CD14-positive monocyte (primary cell): ENCODE results near the gene WNT11. TPM values are rescaled to one million over a fixed set of nuclear protein-coding genes. Genes with fewer than 3 reads are reported as not detected.

Experiments used
- DNase-seq, 3 donors: peaks; one replicate each; pipeline ENCODE4 v3.0.0-alpha.2; 2011 to 2022
- H2AFZ ChIP-seq: 2 replicates; pipeline ENCODE4 v1.6.0; 2012; ENCODE audit warnings: mild to moderate bottlenecking, low read depth, low read length, inconsistent platforms; ENCODE audit not compliant: insufficient read depth, poor library complexity, severe bottlenecking
- H3K27ac ChIP-seq, 2 donors: 1 replicate in 1 of 2; 2 replicates in 1 of 2; pipeline ENCODE4 v1.5.1; 2012 to 2013; ENCODE audit warnings: low read length in 2 of 2, control low read depth in 1 of 2, inconsistent platforms in 1 of 2, low read depth in 1 of 2, mild to moderate bottlenecking in 1 of 2
- H3K27me3 ChIP-seq, 2 donors: one replicate each; pipeline versions ENCODE4 v1.6.0 to v1.6.1; 2011 to 2013; ENCODE audit warnings: low read length in 2 of 2; ENCODE audit not compliant: control insufficient read depth in 2 of 2, insufficient read depth in 2 of 2
- H3K36me3 ChIP-seq, 2 donors: replicated peaks in 1 of 2; 1 replicate in 1 of 2; 2 replicates in 1 of 2; pipeline versions ENCODE4 v1.5.1 to v1.6.1; 2012 to 2013; ENCODE audit warnings: low read length in 2 of 2, control low read depth in 1 of 2, inconsistent platforms in 1 of 2, mild to moderate bottlenecking in 1 of 2; ENCODE audit not compliant: insufficient read depth in 2 of 2, control insufficient read depth in 1 of 2
- H3K4me1 ChIP-seq, 2 donors: 1 replicate in 1 of 2; 2 replicates in 1 of 2; pipeline versions ENCODE4 v1.5.1 to v1.6.1; 2012 to 2013; ENCODE audit warnings: low read length in 2 of 2, control low read depth in 1 of 2, inconsistent platforms in 1 of 2, mild to moderate bottlenecking in 1 of 2, moderate library complexity in 1 of 2; ENCODE audit not compliant: insufficient read depth in 2 of 2, control insufficient read depth in 1 of 2
- H3K4me2 ChIP-seq: replicated peaks from 2 replicates; pipeline ENCODE3; 2012; ENCODE audit warnings: low read length, moderate library complexity, mild to moderate bottlenecking; ENCODE audit not compliant: poor library complexity, severe bottlenecking; ENCODE audit errors: extremely low read depth
- H3K4me3 ChIP-seq, 3 experiments: fragments of 200-600 bp in 1 of 3; sonication (generic) in 1 of 3; replicated peaks in 1 of 3; 1 replicate in 2 of 3; 2 replicates in 1 of 3; pipeline ENCODE4 v1.5.1; 2011 to 2013; ENCODE audit warnings: low read length in 3 of 3, mild to moderate bottlenecking in 3 of 3, control low read depth in 2 of 3, low read depth in 2 of 3, inconsistent platforms in 1 of 3, moderate library complexity in 1 of 3
- H3K79me2 ChIP-seq: 2 replicates; pipeline ENCODE4 v1.6.0; 2012; ENCODE audit warnings: mild to moderate bottlenecking, control low read depth, inconsistent platforms, low read length, moderate library complexity; ENCODE audit not compliant: insufficient read depth
- H3K9ac ChIP-seq: 2 replicates; pipeline ENCODE4 v1.6.0; 2017; ENCODE audit warnings: low read length, mild to moderate bottlenecking; ENCODE audit not compliant: insufficient read depth, poor library complexity, severe bottlenecking
- H3K9me3 ChIP-seq, 2 donors: replicated peaks in 1 of 2; 1 replicate in 1 of 2; 2 replicates in 1 of 2; pipeline versions ENCODE4 v1.5.1 to v1.6.1; 2012 to 2013; ENCODE audit warnings: low read length in 2 of 2, control low read depth in 1 of 2; ENCODE audit not compliant: control insufficient read depth in 1 of 2, insufficient read depth in 1 of 2
- H4K20me1 ChIP-seq: 2 replicates; pipeline ENCODE4 v1.6.0; 2012; ENCODE audit warnings: mild to moderate bottlenecking, low read length, control low read depth, moderate library complexity; ENCODE audit not compliant: insufficient read depth
- H3K27ac Mint-ChIP-seq, 7 donors: one replicate each; pipeline ENCODE4 v1.8.0; 2020; ENCODE audit warnings: mild to moderate bottlenecking in 7 of 7, mixed read lengths in 7 of 7, moderate library complexity in 6 of 7, inconsistent platforms in 2 of 7
- H3K27me3 Mint-ChIP-seq, 3 donors: one replicate each; pipeline ENCODE4 v1.8.0; 2021 to 2022; ENCODE audit warnings: low read depth in 3 of 3, mild to moderate bottlenecking in 3 of 3, mixed read lengths in 3 of 3, moderate library complexity in 3 of 3, inconsistent platforms in 1 of 3
- H3K36me3 Mint-ChIP-seq, 2 donors: one replicate each; pipeline ENCODE4 v1.8.0; 2020; ENCODE audit warnings: mixed read lengths in 2 of 2, inconsistent platforms in 1 of 2, mild to moderate bottlenecking in 1 of 2
- H3K4me1 Mint-ChIP-seq: one replicate; pipeline ENCODE4 v1.8.0; 2020; ENCODE audit warnings: mild to moderate bottlenecking, mixed read lengths
- H3K4me3 Mint-ChIP-seq, 2 donors: one replicate each; pipeline ENCODE4 v1.8.0; 2020; ENCODE audit warnings: mild to moderate bottlenecking in 2 of 2, mixed read lengths in 2 of 2, moderate library complexity in 1 of 2
- H3K9me3 Mint-ChIP-seq, 7 donors: one replicate each; pipeline ENCODE4 v1.8.0; 2020 to 2022; ENCODE audit warnings: mixed read lengths in 7 of 7, mild to moderate bottlenecking in 6 of 7, moderate library complexity in 6 of 7, inconsistent platforms in 2 of 7
- WGBS: methylation state at CpG from one replicate; pipeline ENCODE4 v1.1.5; 2013; ENCODE audit warnings: missing lambda C conversion rate; ENCODE audit not compliant: insufficient coverage; 5-methylcytosine and 5-hydroxymethylcytosine counted together
- intact Hi-C, 2 donors: fragments of 100-400 bp; cut with micrococcal nuclease; formaldehyde crosslinking; loops; one replicate each; pipeline versions ENCODE4 v1.15.0 to v1.15.1; 2023
- polyA plus RNA-seq, 3 donors: library from polyadenylated mRNA; depleted of rRNA in 1 of 3; unstranded in 2 of 3; stranded (reverse) in 1 of 3; fragments of 300-500 nt in 2 of 3; fragments of >200 nt in 1 of 3; fragmentation: Illumina TruSeq in 2 of 3; gene quantifications; 1 replicate in 2 of 3; 2 replicates in 1 of 3; pipeline ENCODE4 v1.2.3, GENCODE V29; 2012 to 2021
- TF ChIP-seq, protein P1 (sequence below): fragments of 200-600 bp; IDR thresholded peaks from one replicate; pipeline ENCODE4 v1.8.0; 2022; ENCODE audit warnings: antibody characterized with exemption, mild to moderate bottlenecking

The WNT11 gene
- polyA plus RNA-seq, 3 donors: 0.09 to 0.24 (median 0.21) TPM

DNA sequence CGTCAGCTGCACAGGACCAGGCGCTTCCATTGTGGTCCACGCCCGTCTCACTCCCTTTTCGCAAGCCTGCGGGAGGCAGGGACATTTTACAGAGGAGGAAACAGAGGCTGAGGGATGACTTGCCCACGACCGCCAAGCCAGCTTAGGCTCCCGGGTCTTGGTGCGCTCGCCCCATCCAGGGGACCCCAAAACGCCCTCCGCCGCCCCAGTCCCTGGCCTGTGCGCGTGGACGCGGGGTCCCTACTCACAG, 300 bp downstream of the WNT11 start:
- Mint-ChIP-seq H3K4me3 (peak overlapping the region; percentile 75 to 84), H3K27me3 (peaks cover 38 to 80% (median 56%) of the 10 kb centered on the region in 3 donors), H3K9me3 (peaks cover 0 to 20% (median 8%) of the 10 kb centered on the region in 7 donors), H3K27ac (no peak overlapping the region), H3K4me1 (peaks cover 36% of the 10 kb centered on the region), H3K36me3 (peaks cover 0 to 6% of the 10 kb centered on the region in 2 donors)
- Histone ChIP-seq H3K4me1 (peaks cover 46 to 56% of the 10 kb centered on the region in 2 donors), H3K79me2 (no peaks in the 10 kb centered on the region), H3K36me3 (no peaks in the 10 kb centered on the region), H4K20me1 (no peaks in the 10 kb centered on the region), H3K4me3 (peak overlapping the region in 2 of 3 experiments; percentile 4 to 90), H3K4me2 (peak overlapping the region; percentile 99), H3K9ac (no peak overlapping the region), H3K27ac (no peak overlapping the region), H3K9me3 (no peaks in the 10 kb centered on the region), H2AFZ (peak overlapping the region; percentile 95), H3K27me3 (peaks cover 24 to 54% of the 10 kb centered on the region in 2 donors)
- TF ChIP-seq, protein P1, sequence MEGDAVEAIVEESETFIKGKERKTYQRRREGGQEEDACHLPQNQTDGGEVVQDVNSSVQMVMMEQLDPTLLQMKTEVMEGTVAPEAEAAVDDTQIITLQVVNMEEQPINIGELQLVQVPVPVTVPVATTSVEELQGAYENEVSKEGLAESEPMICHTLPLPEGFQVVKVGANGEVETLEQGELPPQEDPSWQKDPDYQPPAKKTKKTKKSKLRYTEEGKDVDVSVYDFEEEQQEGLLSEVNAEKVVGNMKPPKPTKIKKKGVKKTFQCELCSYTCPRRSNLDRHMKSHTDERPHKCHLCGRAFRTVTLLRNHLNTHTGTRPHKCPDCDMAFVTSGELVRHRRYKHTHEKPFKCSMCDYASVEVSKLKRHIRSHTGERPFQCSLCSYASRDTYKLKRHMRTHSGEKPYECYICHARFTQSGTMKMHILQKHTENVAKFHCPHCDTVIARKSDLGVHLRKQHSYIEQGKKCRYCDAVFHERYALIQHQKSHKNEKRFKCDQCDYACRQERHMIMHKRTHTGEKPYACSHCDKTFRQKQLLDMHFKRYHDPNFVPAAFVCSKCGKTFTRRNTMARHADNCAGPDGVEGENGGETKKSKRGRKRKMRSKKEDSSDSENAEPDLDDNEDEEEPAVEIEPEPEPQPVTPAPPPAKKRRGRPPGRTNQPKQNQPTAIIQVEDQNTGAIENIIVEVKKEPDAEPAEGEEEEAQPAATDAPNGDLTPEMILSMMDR: no peak
- DNase-seq: peak in 1 of 3 donors; percentile 14
- intact Hi-C loops: loop anchor here (5.0 to 10.0 kb wide), 6 partner anchors 46 to 479 kb away; partner anchors contain the start of genes GVQW3 (in 1 of the 2) and THAP12 (in 1 of the 2)
- 2% methylated on average over 18 of the region's 18 CpGs for WGBS

DNA sequence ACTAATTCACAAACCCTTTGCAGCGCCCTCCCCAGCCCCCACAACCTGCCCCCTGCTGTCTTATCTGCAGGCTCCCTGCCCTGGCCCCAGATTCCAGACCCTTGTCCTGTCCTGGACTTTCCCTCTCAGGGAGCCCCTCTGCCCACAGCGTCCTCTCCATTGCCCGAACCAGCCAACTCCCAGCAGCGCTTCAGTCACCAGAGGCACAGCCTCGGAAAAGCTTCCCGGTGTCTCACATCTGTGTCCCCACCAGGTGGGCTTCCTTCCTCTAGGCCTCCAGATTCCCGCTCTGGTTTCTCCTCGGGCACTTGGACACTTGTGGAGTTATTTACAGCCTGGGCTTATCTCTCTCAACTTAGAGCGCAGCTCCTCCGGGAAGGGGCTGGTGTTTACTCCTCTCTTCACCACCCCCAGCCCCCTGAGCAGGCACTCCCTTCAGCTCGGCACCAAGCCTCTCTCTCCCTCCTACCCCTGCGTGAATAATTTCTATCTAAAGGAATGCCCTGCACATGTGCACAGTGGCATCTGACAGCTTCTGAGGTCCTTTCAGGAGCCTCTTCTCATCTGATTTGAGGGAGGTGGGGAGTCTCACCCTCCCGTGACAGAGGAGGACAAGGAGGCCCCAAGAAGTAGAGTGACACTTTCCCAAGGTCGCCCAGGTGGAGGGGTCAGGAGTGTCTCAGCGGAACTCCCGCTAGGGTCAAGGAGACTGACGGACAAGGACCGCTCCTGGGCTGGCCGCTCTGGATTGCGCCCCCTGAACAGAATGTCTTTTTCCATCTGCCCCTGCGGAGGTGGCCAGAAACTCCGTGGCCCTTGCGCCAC, 838 bp downstream of the WNT11 start:
- Histone ChIP-seq H3K27ac (no peak overlapping the region), H3K9me3 (no peaks in the 10 kb centered on the region), H3K4me1 (peaks cover 43 to 50% of the 10 kb centered on the region in 2 donors), H3K79me2 (no peaks in the 10 kb centered on the region), H2AFZ (no peak overlapping the region), H3K36me3 (no peaks in the 10 kb centered on the region), H3K4me3 (peak overlapping the region in 2 of 3 experiments; percentile 4 to 90), H3K27me3 (peaks cover 21 to 50% of the 10 kb centered on the region in 2 donors), H3K4me2 (peak overlapping the region; percentile 99), H4K20me1 (no peaks in the 10 kb centered on the region), H3K9ac (no peak overlapping the region)
- peaks cover 33% of the 10 kb centered on the region for H3K4me1 Mint-ChIP-seq
- H3K9me3 Mint-ChIP-seq: peaks cover 0 to 19% (median 8%) of the 10 kb centered on the region in 7 donors
- intact Hi-C loops: loop anchor here (5.0 to 10.0 kb wide), 6 partner anchors 47 to 479 kb away; partner anchors contain the start of genes GVQW3 (in 1 of the 2) and THAP12 (in 1 of the 2)
- H3K27me3 Mint-ChIP-seq: peaks cover 35 to 74% (median 57%) of the 10 kb centered on the region in 3 donors
- peak overlapping the region; percentile 75 to 84 for H3K4me3 Mint-ChIP-seq
- TF ChIP-seq, protein P1: no peak
- H3K27ac Mint-ChIP-seq: peak overlapping the region in 1 of 7 donors; percentile 7
- peaks cover 0 to 6% of the 10 kb centered on the region in 2 donors for H3K36me3 Mint-ChIP-seq
- 31% methylated on average over 21 of the region's 23 CpGs for WGBS
- no peak for DNase-seq
